NCI-H82 (cell line): ENCODE results near the gene BAG5.

Experiments
- DNase-seq: peaks from one replicate; lab custom pipeline; 2025; lab: John Stamatoyannopoulos, UW

BAG5 gene

GRCh38 chr14:103546652-103547454 lies 15.6 kb downstream of the BAG5 start:
- DNase-seq, result peak; percentile 73

- no peak for DNase-seq
Measured at GRCh38 chr14:103545915-103546651, 16.4 kb downstream of the BAG5 start.

- no peak for DNase-seq
Measured at GRCh38 chr14:103545219-103545914, 17.1 kb downstream of the BAG5 start.

- DNase-seq, result no peak
Measured at GRCh38 chr14:103544388-103545218, 17.9 kb downstream of the BAG5 start.

DNA sequence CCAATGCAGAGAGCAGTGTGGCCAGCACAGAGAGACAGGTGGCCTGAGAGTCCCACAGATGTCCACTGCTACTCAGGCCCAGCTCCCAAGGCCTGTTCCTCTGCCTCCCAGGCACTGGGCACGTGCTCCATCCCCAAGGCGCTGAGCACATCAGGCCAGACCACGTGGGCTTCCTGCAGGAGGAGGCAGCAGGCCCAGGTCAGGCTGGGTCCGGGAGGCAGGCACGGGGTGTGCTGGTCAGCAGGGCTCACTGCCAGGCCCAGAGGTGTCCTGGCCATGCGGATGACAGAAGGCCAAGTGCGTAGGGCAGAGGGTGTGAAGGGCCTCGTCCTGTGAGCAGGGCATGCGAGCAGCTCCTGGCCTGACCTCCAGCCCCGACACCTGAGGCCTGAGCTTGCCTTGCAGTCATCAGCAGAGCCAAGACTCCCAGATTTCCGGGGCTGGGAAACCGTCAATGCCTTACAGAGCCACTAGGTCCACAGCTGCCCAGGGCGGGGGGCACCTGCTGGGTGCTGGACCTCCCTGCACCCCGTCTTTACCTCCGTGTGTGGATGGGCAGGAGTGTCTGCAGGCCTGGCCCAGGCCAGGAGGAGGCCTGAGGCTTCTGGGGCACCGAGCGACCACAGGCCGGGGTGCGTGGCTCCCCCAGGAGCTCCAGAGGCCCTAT lies 18.6 kb downstream of the BAG5 start:
- no peak for DNase-seq

DNA sequence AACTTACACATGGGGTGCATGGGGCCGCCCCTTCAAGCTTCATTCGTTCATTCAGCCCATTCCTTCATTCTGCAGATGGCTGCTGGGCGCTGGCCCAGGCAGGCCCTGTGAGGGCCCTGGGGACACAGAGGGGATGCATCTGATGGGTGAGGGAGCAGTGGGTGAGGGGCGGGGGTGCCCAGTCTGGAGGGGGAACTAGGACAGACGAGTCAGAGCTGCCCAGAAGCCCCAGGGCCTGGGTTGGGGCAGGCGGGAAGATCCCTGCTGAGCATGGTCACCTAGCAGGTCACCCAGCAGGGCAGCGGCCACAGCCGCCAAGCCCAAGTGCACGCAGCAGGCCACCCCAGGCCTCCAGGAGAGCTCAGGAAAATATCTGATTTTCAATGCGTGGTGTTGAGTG lies 19.3 kb downstream of the BAG5 start:
- no peak for DNase-seq

DNA sequence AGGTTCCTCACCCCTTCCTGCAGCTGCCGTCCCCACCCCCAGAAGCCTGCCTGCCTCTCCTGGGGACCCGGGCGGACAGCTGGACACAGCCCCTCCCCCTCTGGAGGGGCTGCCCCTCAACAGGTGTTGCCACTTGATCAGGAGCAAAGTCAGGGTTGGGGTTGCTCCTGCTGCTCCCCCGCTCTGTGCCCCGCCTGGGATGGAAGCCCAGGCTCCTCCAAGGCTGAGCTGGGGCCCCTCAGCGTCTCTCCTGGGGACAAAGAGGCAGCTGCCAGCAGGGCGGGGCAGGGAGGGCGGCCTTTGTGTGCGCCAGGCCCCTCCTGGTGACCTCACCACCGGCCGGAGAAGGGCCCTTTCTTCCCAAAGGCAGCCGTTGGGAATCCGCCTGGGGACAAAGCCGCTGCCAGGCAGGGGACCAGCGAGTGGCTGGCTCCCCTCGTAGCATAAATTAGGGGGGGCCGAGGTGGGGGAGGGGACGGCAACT lies 19.8 kb downstream of the BAG5 start:
- peak; percentile 26 for DNase-seq

GRCh38 chr14:103541709-103542604 lies 20.5 kb downstream of the BAG5 start:
- DNase-seq, result no peak

DNA sequence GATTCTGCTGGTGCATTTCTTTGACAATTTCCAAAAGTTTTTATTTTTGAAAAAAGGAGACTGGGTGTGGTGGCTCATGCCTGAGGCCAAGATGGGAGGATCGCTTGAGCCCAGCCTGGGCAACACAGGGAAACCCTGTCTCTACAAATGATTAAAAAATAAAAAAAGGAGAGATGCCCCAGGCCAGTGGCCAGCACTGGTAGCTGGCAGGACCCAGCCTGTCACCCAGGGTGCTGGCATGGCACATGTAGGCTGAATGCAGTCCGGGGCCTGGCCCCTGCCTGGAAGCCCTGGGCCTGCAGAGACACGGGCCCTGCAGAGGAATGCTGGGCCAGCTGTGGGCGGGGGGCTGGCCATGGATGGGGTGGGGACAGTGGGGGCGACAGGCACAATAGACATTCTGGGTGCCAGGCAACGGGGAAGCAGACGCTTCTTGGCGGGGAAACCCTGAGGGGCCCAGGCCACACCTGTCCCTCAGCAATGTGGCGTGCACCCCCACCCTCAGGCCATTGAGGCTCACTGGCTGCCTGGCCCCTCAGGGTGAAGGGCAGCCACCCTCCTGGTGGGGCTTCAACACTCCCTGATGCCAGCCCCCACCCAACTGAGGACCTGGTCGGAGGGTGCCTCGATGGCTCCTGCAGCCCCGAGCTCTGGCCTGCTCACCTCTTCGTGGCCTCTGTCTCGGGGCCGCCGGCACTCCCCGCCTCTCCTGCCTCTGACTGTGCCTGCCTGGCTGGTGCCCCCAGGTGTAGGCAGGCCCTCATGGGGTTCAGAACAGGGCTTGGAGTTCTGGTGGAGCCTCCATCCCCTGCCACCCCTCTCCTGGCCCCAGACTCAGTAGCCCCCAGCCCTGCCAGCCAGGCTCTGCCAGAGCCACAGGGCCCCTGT lies 21.4 kb downstream of the BAG5 start:
- no peak for DNase-seq

GRCh38 chr14:103539056-103539825 lies 23.2 kb downstream of the BAG5 start:
- DNase-seq, result peak; percentile 24

GRCh38 chr14:103538291-103539055 lies 24.0 kb downstream of the BAG5 start:
- peak; percentile 68 for DNase-seq

- DNase-seq, result peak; percentile 14
Measured at GRCh38 chr14:103537175-103537990, 25.1 kb downstream of the BAG5 start.

DNA sequence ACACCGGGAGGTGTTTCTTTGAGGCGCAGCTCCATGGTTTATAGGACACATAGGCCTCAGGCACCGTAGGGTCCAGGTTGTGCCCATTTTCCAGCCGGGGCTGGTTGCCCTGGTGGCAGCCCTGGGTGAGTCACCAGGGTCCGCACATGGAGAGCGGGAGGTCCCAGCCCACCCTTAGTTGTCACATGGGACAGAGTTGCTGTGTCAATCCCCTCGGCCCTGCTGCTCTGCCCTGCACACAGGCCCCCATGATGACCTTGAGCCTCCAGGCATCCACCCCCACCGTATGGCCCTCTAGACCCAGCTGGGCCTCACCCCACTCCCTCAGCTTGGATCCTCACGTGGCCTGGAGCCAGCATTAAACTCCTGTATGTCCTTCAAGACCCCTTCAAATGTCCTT lies 25.8 kb downstream of the BAG5 start:
- no peak for DNase-seq

GRCh38 chr14:103535891-103536565 lies 26.4 kb downstream of the BAG5 start:
- DNase-seq, result no peak

GRCh38 chr14:103535081-103535890 lies 27.2 kb downstream of the BAG5 start:
- DNase-seq, result no peak
